Astrocyte of the spinal cord (primary cell): ENCODE data around the gene ASRGL1.

Experiments used
- DNase-seq: peaks from one replicate; pipeline ENCODE4 v3.0.0; 2011; ENCODE audit warnings: low read depth, low spot score
- H3K4me3 ChIP-seq: 2 replicates; pipeline ENCODE4 v1.5.1; 2011; ENCODE audit warnings: low read depth, mild to moderate bottlenecking, low read length, moderate library complexity
- CTCF ChIP-seq: IDR thresholded peaks from 2 replicates; pipeline ENCODE4 v1.5.1; 2012; ENCODE audit warnings: low read depth, mild to moderate bottlenecking, low read length, inconsistent platforms
- in situ Hi-C: cut with HindIII; loops from 2 replicates; pipeline ENCODE4 v1.10.0; 2017; ENCODE audit warnings: low sequenced_read_pairs

The ASRGL1 gene

GRCh38 chr11:62435846-62436660 lies 98.8 kb downstream of the ASRGL1 start:
- DNase-seq, result no peak
- TF ChIP-seq CTCF, result no peak
- in situ Hi-C loops, result no loop called here
- no peak overlapping the region for H3K4me3 ChIP-seq

- DNase-seq, result no peak
- no peak for TF ChIP-seq CTCF
- no peak overlapping the region for H3K4me3 ChIP-seq
- in situ Hi-C loops, result no loop called here
Measured at GRCh38 chr11:62437616-62438015, 100.4 kb downstream of the ASRGL1 start.

GRCh38 chr11:62438641-62439040 lies 101.4 kb downstream of the ASRGL1 start:
- TF ChIP-seq CTCF, result no peak
- in situ Hi-C loops, result no loop called here
- DNase-seq, result no peak
- no peak overlapping the region for H3K4me3 ChIP-seq

GRCh38 chr11:62439785-62440602 lies 102.7 kb downstream of the ASRGL1 start:
- H3K4me3 ChIP-seq, result no peak overlapping the region
- DNase-seq, result no peak
- TF ChIP-seq CTCF, result no peak
- in situ Hi-C loops, result no loop called here
